Endothelial cell of umbilical vein (primary cell): ENCODE results near the gene MOCS1. TPM values are rescaled to one million over a fixed set of nuclear protein-coding genes. Genes with fewer than 3 reads are reported as not detected.
A peak's percentile ranks its signal among the peaks of the same experiment; 100 is the strongest.

Experiments
- BruUV-seq: library from RNA; stranded (reverse); fragments of 400-500 nt; replicated peaks from 2 replicates; lab custom pipeline; 2021; lab: Mats Ljungman, UMichigan
- CTCF ChIA-PET: fragments of 300-600, 350-600 bp; sonication (Branson Sonifier 250); formaldehyde crosslinking; loops from one replicate; lab custom pipeline; 2021; ENCODE audit warnings: antibody characterized with exemption, inconsistent platforms; lab: Charles Lee
- POLR2A ChIA-PET: fragments of 300-600, 350-600 bp; sonication (Branson Sonifier 250); formaldehyde crosslinking; loops from one replicate; lab custom pipeline; 2021; ENCODE audit warnings: antibody characterized with exemption, inconsistent platforms; lab: Charles Lee
- DNase-seq: peaks from one replicate; pipeline ENCODE4 v3.0.0-alpha.2; 2011; ENCODE audit warnings: low read depth, low spot score
- FAIRE-seq: peaks from 2 replicates; lab custom pipeline; 2011; peaks lifted over from hg19 to GRCh38; lab: Jason Lieb, UNC
- H2AFZ ChIP-seq: 2 replicates; pipeline ENCODE4 v1.6.0; 2012; ENCODE audit warnings: low read depth, low read length, control low read depth, inconsistent platforms
- H3K27ac ChIP-seq: 2 replicates; pipeline ENCODE4 v1.5.1; 2011; ENCODE audit warnings: low read depth, mild to moderate bottlenecking, control low read depth, low read length, moderate library complexity; ENCODE audit not compliant: insufficient read depth
- H3K27me3 ChIP-seq, 2 experiments: 2 replicates each; pipeline versions ENCODE4 v1.6.0 to v1.6.1; 2011; ENCODE audit warnings: low read length in 2 of 2, mixed read lengths in 1 of 2; ENCODE audit not compliant: control insufficient read depth in 2 of 2, insufficient read depth in 2 of 2
- H3K36me3 ChIP-seq, 2 experiments: 2 replicates in 1 of 2; 3 replicates in 1 of 2; pipeline ENCODE4 v1.5.1; 2011; ENCODE audit warnings: low read length in 2 of 2, mild to moderate bottlenecking in 1 of 2, moderate library complexity in 1 of 2; ENCODE audit not compliant: control insufficient read depth in 2 of 2, insufficient read depth in 2 of 2; ENCODE audit errors: extremely low read depth in 1 of 2
- H3K4me1 ChIP-seq: 3 replicates; pipeline ENCODE4 v1.5.1; 2011; ENCODE audit warnings: mild to moderate bottlenecking, low read length; ENCODE audit not compliant: control insufficient read depth, insufficient read depth; ENCODE audit errors: extremely low read depth
- H3K4me2 ChIP-seq: 2 replicates; pipeline ENCODE4 v1.6.1; 2011; ENCODE audit warnings: low read length, control low read depth, mixed read lengths; ENCODE audit not compliant: insufficient read depth
- H3K4me3 ChIP-seq, 3 experiments: fragments of 200-600 bp in 1 of 3; sonication (generic), shearing (Covaris generic) in 1 of 3; replicated peaks in 1 of 3; 2 replicates each; pipeline ENCODE4 v1.5.1; 2011 to 2016; ENCODE audit warnings: control low read depth in 3 of 3, low read length in 3 of 3, mild to moderate bottlenecking in 2 of 3, inconsistent platforms in 1 of 3, low read depth in 1 of 3, moderate library complexity in 1 of 3; ENCODE audit not compliant: insufficient read depth in 1 of 3
- H3K79me2 ChIP-seq: 2 replicates; pipeline ENCODE4 v1.6.0; 2012; ENCODE audit warnings: low read length, inconsistent platforms; ENCODE audit not compliant: control insufficient read depth, insufficient read depth
- H3K9ac ChIP-seq: replicated peaks from 2 replicates; pipeline ENCODE3; 2011; ENCODE audit warnings: low read length, control low read depth; ENCODE audit not compliant: insufficient read depth; ENCODE audit errors: extremely low read depth
- H3K9me1 ChIP-seq: replicated peaks from 3 replicates; pipeline ENCODE4 v1.6.0; 2011; ENCODE audit warnings: mild to moderate bottlenecking, low read length; ENCODE audit not compliant: control insufficient read depth, insufficient read depth; ENCODE audit errors: extremely low read depth
- H3K9me3 ChIP-seq: replicated peaks from 2 replicates; pipeline ENCODE4 v1.5.1; 2012; ENCODE audit warnings: low read length, inconsistent platforms; ENCODE audit not compliant: control insufficient read depth, insufficient read depth
- H4K20me1 ChIP-seq: replicated peaks from 2 replicates; pipeline ENCODE3; 2011; ENCODE audit warnings: mild to moderate bottlenecking, low read length; ENCODE audit not compliant: control insufficient read depth, insufficient read depth; ENCODE audit errors: extremely low read depth
- MYC ChIP-seq: IDR thresholded peaks from one replicate; pipeline ENCODE4 v1.6.1; 2011; ENCODE audit warnings: mild to moderate bottlenecking, low read depth, low read length
- dilution Hi-C: fragments of 300-500 bp; cut with MboI; formaldehyde crosslinking; loops from one replicate; pipeline ENCODE4 v1.15.0; 2019; ENCODE audit warnings: low sequenced_read_pairs; ENCODE audit not compliant: extremely low pct_ligation_motif_present
- intact Hi-C: fragments of 100-400 bp; cut with micrococcal nuclease; formaldehyde crosslinking; loops from one replicate; pipeline ENCODE4 v1.10.0; 2022
- polyA plus RNA-seq, 4 experiments: library from polyadenylated mRNA; depleted of rRNA in 3 of 4; stranded (reverse) in 3 of 4; unstranded in 1 of 4; fragments of >200 nt; gene quantifications; 2 replicates each; pipeline versions ENCODE4 v1.2.1 to v1.2.3, GENCODE V29; 2011 to 2012; ENCODE audit warnings: missing spikeins in 1 of 4
- total RNA-seq: library from RNA; stranded (reverse); gene quantifications from 2 replicates; pipeline ENCODE4 v1.2.3, GENCODE V29; 2021
- TF ChIP-seq, protein P1 (sequence below), 2 donors: IDR thresholded peaks; 1 replicate in 1 of 2; 2 replicates in 1 of 2; pipeline ENCODE4 v1.5.1; 2011; ENCODE audit warnings: low read length in 2 of 2, mild to moderate bottlenecking in 2 of 2, moderate library complexity in 2 of 2, control low read depth in 1 of 2, inconsistent platforms in 1 of 2, low read depth in 1 of 2; ENCODE audit not compliant: insufficient read depth in 1 of 2; ENCODE audit errors: extremely low read depth in 1 of 2

Gene MOCS1
- total and polyA plus RNA-seq, 2 donors (not counting 3 experiments of a cell fraction or from before 2014, with no cell fraction given), result 8.3 to 12.8 TPM

DNA sequence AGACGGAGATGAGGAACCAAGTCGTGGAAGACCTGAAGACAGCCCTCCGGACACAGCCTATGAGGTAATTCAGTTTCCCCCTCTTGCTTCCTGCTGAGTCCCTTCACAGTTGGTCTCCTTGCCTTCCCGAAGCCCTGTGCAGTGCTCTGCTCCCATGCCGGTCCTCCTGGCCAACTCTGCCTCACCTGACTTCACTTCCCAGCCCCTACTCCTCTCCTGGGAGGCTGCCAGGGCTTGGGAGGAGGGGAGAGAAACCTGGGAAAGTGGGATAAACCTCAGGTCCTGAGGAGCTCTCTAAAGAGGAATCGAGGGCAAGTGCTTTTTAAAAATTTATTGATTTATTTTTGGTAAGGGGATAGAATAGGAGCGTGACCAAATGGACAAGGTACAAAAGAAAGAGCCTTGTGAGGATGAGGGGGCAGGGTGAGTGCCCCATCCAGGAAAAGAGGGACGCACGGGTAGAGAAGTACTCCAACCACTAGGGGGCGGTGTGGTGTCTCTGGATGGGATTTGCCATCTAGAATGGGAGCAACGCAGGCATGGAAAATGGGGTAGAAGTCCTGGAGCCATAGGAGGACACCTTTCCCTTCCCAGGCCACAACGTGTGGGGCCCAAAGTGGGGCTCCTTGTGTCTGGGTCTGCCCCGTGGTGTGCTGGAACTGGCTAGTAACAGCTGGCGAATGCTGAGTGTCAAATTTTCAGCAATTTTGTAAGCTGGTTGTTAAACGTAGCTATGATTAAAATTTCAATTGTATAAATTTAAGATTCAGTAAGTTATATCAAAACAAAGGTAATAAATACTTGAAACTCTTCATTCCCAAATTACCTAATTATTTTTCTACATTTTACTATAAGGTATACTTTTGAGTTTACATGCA, 69.0 kb downstream of the MOCS1 start:
- dilution Hi-C loops, result no loop called here

More for the DNA sequence above, 69.0 kb downstream of the MOCS1 start:
- Histone ChIP-seq H3K4me3 (no peak overlapping the region), H3K9me1 (no peaks in the 10 kb centered on the region), H3K4me1 (no peaks in the 10 kb centered on the region), H3K27me3 (peaks cover 0 to 2% of the 10 kb centered on the region in 2 experiments), H3K9me3 (no peaks in the 10 kb centered on the region), H3K4me2 (no peak overlapping the region), H4K20me1 (no peaks in the 10 kb centered on the region), H3K27ac (no peak overlapping the region), H3K79me2 (no peaks in the 10 kb centered on the region), H3K36me3 (no peaks in the 10 kb centered on the region), H3K9ac (no peak overlapping the region), H2AFZ (no peak overlapping the region)
- intact Hi-C loops, result loop anchor here (1.0 kb wide), 5 partner anchors 22 to 518 kb away; no protein-coding TSS in a partner anchor
- FAIRE-seq, result peak; percentile 85
- BruUV-seq, result no TSS peak
- ChIA-PET POLR2A (no interaction called here), CTCF (interaction anchor here (0.6 to 4.8 kb wide), 30 partner anchors 9 to 1047 kb away, joined by 3 to 313 read pairs (median 6); partner anchors contain the start of genes LRFN2 and MOCS1)
- peak; percentile 71 for DNase-seq
- TF ChIP-seq, protein P1, sequence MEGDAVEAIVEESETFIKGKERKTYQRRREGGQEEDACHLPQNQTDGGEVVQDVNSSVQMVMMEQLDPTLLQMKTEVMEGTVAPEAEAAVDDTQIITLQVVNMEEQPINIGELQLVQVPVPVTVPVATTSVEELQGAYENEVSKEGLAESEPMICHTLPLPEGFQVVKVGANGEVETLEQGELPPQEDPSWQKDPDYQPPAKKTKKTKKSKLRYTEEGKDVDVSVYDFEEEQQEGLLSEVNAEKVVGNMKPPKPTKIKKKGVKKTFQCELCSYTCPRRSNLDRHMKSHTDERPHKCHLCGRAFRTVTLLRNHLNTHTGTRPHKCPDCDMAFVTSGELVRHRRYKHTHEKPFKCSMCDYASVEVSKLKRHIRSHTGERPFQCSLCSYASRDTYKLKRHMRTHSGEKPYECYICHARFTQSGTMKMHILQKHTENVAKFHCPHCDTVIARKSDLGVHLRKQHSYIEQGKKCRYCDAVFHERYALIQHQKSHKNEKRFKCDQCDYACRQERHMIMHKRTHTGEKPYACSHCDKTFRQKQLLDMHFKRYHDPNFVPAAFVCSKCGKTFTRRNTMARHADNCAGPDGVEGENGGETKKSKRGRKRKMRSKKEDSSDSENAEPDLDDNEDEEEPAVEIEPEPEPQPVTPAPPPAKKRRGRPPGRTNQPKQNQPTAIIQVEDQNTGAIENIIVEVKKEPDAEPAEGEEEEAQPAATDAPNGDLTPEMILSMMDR (IDR thresholded peaks at IDR 0.05; ENCODE audit: extremely low read depth in 1 of 2, insufficient read depth in 1 of 2, low read depth in 1 of 2, low read length in 2 of 2), result peak; percentile 80 to 81
- TF ChIP-seq MYC, result no peak
